Spleen (tissue), 11 donors: Measurements from ENCODE around the gene P3H2. TPM values are rescaled to one million over a fixed set of nuclear protein-coding genes. Genes with fewer than 3 reads are reported as not detected.
A peak's percentile ranks its signal among the peaks of the same experiment; 100 is the strongest.

Source experiments
- DNase-seq: peaks from one replicate; pipeline ENCODE4 v3.0.0-alpha.2; 2020
- H3K27ac ChIP-seq, 8 donors: fragments of 200-600 bp; sonication (generic) in 7 of 8; 1 replicate in 4 of 8; 2 replicates in 4 of 8; pipeline versions ENCODE4 v1.5.0 to v1.8.0; 2016 to 2021; ENCODE audit warnings: inconsistent platforms in 4 of 8, mild to moderate bottlenecking in 4 of 8, moderate library complexity in 1 of 8
- H3K27me3 ChIP-seq, 7 donors: fragments of 200-600 bp; sonication (generic) in 6 of 7; replicated peaks in 1 of 7; 1 replicate in 4 of 7; 2 replicates in 3 of 7; pipeline versions ENCODE4 v1.5.0 to v1.8.0; 2016 to 2021; ENCODE audit warnings: inconsistent platforms in 3 of 7, mild to moderate bottlenecking in 1 of 7
- H3K36me3 ChIP-seq, 6 donors: fragments of 200-600 bp; sonication (generic) in 5 of 6; 1 replicate in 4 of 6; 2 replicates in 2 of 6; pipeline versions ENCODE4 v1.5.0 to v1.8.0; 2016 to 2021; ENCODE audit warnings: inconsistent platforms in 2 of 6
- H3K4me1 ChIP-seq, 6 donors: fragments of 200-600 bp; sonication (generic) in 5 of 6; 1 replicate in 3 of 6; 2 replicates in 3 of 6; pipeline versions ENCODE4 v1.5.0 to v1.8.0; 2016 to 2021; ENCODE audit warnings: inconsistent platforms in 3 of 6
- H3K4me3 ChIP-seq, 8 donors: fragments of 200-600 bp; sonication (generic) in 7 of 8; 1 replicate in 4 of 8; 2 replicates in 4 of 8; pipeline versions ENCODE4 v1.5.0 to v1.8.0; 2016 to 2021; ENCODE audit warnings: inconsistent platforms in 4 of 8, mild to moderate bottlenecking in 4 of 8, moderate library complexity in 2 of 8
- H3K9me3 ChIP-seq, 8 donors: fragments of 200-600 bp; sonication (generic) in 7 of 8; 1 replicate in 4 of 8; 2 replicates in 4 of 8; pipeline versions ENCODE4 v1.5.0 to v1.8.0; 2016 to 2021; ENCODE audit warnings: inconsistent platforms in 4 of 8
- POLR2A ChIP-seq, 3 donors: fragments of 450-650 bp; IDR thresholded peaks; one replicate each; pipeline ENCODE4 v1.5.1; 2017; ENCODE audit warnings: antibody characterized with exemption in 3 of 3, mild to moderate bottlenecking in 1 of 3
- POLR2AphosphoS5 ChIP-seq, 3 donors: sonication (generic); formaldehyde crosslinking; IDR thresholded peaks; one replicate each; pipeline ENCODE4 v1.5.1; 2017; ENCODE audit warnings: antibody characterized with exemption in 3 of 3
- WGBS, 5 donors: extraction: QIAGEN DNeasy Blood & Tissue Kit in 3 of 5; methylation state at CpG; one replicate each; pipeline versions ENCODE4 v1.1.5 to v1.1.7; 2013 to 2018; 5-methylcytosine and 5-hydroxymethylcytosine counted together
- intact Hi-C: fragments of 100-400 bp; cut with DNase I; formaldehyde crosslinking; loops from one replicate; pipeline ENCODE4 v1.15.0; 2023; ENCODE audit warnings: low total_unique reads
- polyA plus RNA-seq, 3 donors: library from polyadenylated mRNA; stranded (reverse); fragments of 200-250 nt; gene quantifications; one replicate each; pipeline ENCODE4 v1.2.1, GENCODE V29; 2013
- total RNA-seq, 7 donors: library from RNA; depleted of rRNA in 3 of 7; stranded (reverse); fragments of >200 nt in 3 of 7; fragmentation: NEBNext Ultra II Directional in 4 of 7; extraction: Animal tissue kit (Norgen Biotek cat#: 25700) in 4 of 7; gene quantifications; one replicate each; pipeline versions ENCODE4 v1.1.0 to v1.2.1, GENCODE V29; 2016 to 2021
- TF ChIP-seq, protein P1 (sequence below), 11 experiments: fragments of 200-600 bp in 7 of 11; fragments of 450-650 bp in 4 of 11; sonication (generic) in 4 of 11; IDR thresholded peaks in 8 of 11; conservative IDR thresholded peaks in 3 of 11; 1 replicate in 7 of 11; 2 replicates in 4 of 11; pipeline versions ENCODE4 v1.4.0 to v1.8.0; 2016 to 2021; ENCODE audit warnings: antibody characterized with exemption in 11 of 11, inconsistent platforms in 4 of 11, mild to moderate bottlenecking in 1 of 11
- donor health status: healthy with polysubstance abuse.
- donor health status: DM: no; HTN: no; CAD: no; lungs with moderate emphysema.
- donor health status: DM: no; HTN: no; CAD: no.
- donor health status: Bipolar disorder and iron deficiency.
- donor health status: healthy.
- donor health status: DM: no; HTN: no; CAD: no.
- donor health status: DM: yes; HTN: yes; CAD: no.

The P3H2 gene
- total and polyA plus RNA-seq, 10 donors = 7.7 to 155 (median 79.2) TPM

DNA sequence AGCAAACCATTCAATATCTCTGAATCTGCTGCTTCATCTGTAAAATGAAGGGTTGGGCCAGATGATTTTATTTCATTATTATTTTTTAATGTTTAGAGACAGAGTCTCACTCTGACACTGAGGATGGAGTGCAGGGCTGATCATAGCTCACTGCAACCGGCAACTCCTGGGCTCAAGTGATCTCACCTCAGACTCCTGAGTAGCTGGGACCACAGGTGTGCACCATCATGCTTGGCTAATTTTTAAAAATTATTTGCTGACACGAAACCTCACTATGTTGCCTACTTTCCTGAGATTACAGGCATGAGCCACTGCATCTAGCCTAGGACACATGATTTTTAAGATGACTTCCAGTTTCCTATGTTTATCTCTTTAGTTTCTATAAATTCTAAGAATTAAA, 105.8 kb downstream of the P3H2 start:
- 80 to 93% (median 83%) methylated on average over 2 of the region's 2 CpGs for WGBS, 5 donors

DNA sequence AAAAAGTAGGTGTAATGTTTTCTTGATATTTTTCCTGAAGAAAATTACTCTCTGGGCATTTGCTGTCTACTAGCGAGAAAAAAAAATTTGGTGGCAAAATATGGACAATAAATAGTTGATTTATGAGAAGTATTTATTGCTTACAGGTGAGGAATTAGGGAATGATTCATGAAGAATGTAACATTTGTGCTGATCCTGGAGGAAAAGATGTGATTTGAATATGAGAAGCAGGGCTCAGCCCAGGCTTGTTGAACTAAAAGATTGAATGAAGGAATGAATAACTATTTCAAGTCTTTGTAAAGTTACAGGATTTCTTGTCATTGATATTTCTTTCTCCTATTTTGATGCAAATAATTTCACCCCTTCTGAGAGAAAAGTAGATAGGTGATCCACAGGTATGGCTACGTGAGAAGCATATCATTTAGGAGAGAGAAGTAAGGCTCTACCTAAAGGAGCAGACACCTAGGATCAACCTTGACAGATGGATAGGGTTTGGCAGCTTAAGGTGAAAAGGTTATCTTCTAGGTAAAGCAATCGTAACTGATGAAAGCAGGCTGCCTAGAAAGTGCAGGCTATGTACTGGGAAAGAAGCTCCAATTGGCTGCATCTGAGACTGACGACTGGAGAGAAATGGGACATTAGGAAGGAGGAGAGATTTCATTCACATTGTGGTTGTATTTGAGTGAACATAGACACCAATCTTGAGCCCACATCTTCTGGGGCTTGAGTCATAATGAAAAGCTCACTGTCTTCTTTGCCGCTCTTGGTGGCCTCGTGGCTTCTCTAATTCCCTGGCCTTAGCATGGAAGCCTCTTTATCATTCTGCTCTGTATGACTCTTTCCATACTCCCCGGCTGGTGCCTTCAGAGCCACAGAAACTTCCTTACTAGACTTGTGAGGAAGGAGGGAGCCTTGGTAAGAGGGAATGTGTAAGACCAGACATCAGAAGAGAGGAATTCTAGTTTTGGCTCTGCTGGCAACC, 106.5 kb downstream of the P3H2 start:
- intact Hi-C loops = no loop called here
- no peak overlapping the region for H3K4me3 ChIP-seq
- DNase-seq = no peak
- WGBS, 5 donors = 78 to 85% (median 81%) methylated on average over 7 of the region's 7 CpGs
- H3K36me3 ChIP-seq = no peaks in the 10 kb centered on the region
- TF ChIP-seq POLR2A (IDR thresholded peaks at IDR 0.05) = no peak
- TF ChIP-seq, protein P1, sequence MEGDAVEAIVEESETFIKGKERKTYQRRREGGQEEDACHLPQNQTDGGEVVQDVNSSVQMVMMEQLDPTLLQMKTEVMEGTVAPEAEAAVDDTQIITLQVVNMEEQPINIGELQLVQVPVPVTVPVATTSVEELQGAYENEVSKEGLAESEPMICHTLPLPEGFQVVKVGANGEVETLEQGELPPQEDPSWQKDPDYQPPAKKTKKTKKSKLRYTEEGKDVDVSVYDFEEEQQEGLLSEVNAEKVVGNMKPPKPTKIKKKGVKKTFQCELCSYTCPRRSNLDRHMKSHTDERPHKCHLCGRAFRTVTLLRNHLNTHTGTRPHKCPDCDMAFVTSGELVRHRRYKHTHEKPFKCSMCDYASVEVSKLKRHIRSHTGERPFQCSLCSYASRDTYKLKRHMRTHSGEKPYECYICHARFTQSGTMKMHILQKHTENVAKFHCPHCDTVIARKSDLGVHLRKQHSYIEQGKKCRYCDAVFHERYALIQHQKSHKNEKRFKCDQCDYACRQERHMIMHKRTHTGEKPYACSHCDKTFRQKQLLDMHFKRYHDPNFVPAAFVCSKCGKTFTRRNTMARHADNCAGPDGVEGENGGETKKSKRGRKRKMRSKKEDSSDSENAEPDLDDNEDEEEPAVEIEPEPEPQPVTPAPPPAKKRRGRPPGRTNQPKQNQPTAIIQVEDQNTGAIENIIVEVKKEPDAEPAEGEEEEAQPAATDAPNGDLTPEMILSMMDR (IDR thresholded peaks at IDR 0.05 in 8 of 11, conservative IDR thresholded peaks at IDR 0.05 in 3 of 11) = no peak
- no peak for TF ChIP-seq POLR2AphosphoS5 (IDR thresholded peaks at IDR 0.05)
- H3K9me3 ChIP-seq = no peaks in the 10 kb centered on the region
- no peaks in the 10 kb centered on the region for H3K27me3 ChIP-seq
- H3K4me1 ChIP-seq = peaks cover 0 to 12% (median 3%) of the 10 kb centered on the region in 6 donors
- peak overlapping the region in 1 of 8 donors; percentile 16 for H3K27ac ChIP-seq

More for the DNA sequence above, 105.8 kb downstream of the P3H2 start:
- Histone ChIP-seq H3K4me3 (no peak overlapping the region), H3K9me3 (no peaks in the 10 kb centered on the region), H3K27me3 (no peaks in the 10 kb centered on the region), H3K27ac (no peak overlapping the region), H3K4me1 (peaks cover 0 to 12% (median 3%) of the 10 kb centered on the region in 6 donors), H3K36me3 (no peaks in the 10 kb centered on the region)
- intact Hi-C loops = no loop called here
- no peak for DNase-seq
- TF ChIP-seq POLR2AphosphoS5 (IDR thresholded peaks at IDR 0.05) (no peak), POLR2A (IDR thresholded peaks at IDR 0.05) (no peak)
- TF ChIP-seq, protein P1 (IDR thresholded peaks at IDR 0.05 in 8 of 11, conservative IDR thresholded peaks at IDR 0.05 in 3 of 11) = no peak

DNA sequence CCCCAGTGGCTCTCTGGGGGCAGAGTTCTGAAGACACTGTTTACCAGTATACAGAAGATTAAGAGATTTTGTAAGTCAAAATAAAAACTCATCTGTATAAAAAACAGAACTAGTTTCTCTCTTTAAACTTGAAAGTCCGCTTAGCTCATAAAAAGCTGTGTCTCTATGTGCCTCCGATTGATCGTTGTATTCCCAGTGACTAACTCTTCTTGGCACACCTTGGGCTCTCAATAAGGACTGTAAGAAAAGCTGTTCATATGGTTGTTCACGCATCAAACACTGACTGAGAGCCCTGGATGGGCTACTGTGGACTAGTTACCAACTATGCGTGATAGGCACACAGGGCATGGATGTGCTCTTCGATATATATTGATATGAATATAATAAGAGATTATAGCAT, 107.9 kb downstream of the P3H2 start:
- H3K36me3 ChIP-seq = no peaks in the 10 kb centered on the region
- no peaks in the 10 kb centered on the region for H3K9me3 ChIP-seq
- peak overlapping the region in 3 of 8 donors; percentile 1 to 5 (median 3) for H3K27ac ChIP-seq
- H3K4me1 ChIP-seq = peaks cover 0 to 7% (median 0%) of the 10 kb centered on the region in 6 donors
- 90 to 93% (median 93%) methylated on average over 6 of the region's 6 CpGs for WGBS, 5 donors
- no peak for DNase-seq
- H3K27me3 ChIP-seq = no peaks in the 10 kb centered on the region
- intact Hi-C loops = no loop called here
- no peak for TF ChIP-seq POLR2AphosphoS5 (IDR thresholded peaks at IDR 0.05)
- TF ChIP-seq, protein P1 (IDR thresholded peaks at IDR 0.05 in 8 of 11, conservative IDR thresholded peaks at IDR 0.05 in 3 of 11) = no peak
- TF ChIP-seq POLR2A (IDR thresholded peaks at IDR 0.05) = no peak
- no peak overlapping the region for H3K4me3 ChIP-seq

DNA sequence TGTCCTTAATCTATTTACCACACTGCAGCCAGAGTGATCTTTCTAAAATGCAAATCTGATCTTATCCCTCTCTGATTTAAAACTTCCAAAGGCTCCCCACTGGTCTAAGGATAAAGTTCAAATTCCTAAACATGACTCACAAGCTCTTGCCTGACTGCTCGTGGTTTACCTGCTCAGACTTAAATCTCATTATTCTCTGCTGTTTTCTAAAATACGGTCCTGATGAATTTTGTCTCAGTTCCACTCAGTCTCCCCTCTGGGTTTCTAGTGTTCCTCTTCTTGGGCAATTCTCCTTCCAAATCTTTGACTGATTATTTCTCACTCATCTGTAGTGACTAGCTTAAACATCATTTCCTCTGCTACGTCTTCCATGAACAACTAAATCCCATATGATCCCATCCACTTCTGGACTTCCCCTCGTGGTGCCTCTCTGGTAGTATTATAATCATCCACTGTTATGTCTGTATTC, 108.3 kb downstream of the P3H2 start:
- Histone ChIP-seq H3K4me1 (peaks cover 0 to 3% (median 0%) of the 10 kb centered on the region in 6 donors), H3K27ac (peak overlapping the region in 3 of 8 donors; percentile 1 to 5 (median 3)), H3K27me3 (no peaks in the 10 kb centered on the region), H3K9me3 (no peaks in the 10 kb centered on the region), H3K4me3 (no peak overlapping the region), H3K36me3 (no peaks in the 10 kb centered on the region)
- no peak for DNase-seq
- intact Hi-C loops = no loop called here
- 59 to 76% (median 67%) methylated on average over 4 of the region's 4 CpGs for WGBS, 5 donors
- TF ChIP-seq POLR2AphosphoS5 (IDR thresholded peaks at IDR 0.05) (no peak), POLR2A (IDR thresholded peaks at IDR 0.05) (no peak)
- TF ChIP-seq, protein P1 (IDR thresholded peaks at IDR 0.05 in 8 of 11, conservative IDR thresholded peaks at IDR 0.05 in 3 of 11) = no peak
